PC-9 (cell line): ENCODE data around the gene NANOS3. TPM values are rescaled to one million over a fixed set of nuclear protein-coding genes. Genes with fewer than 3 reads are reported as not detected.

ENCODE experiments used
- BruUV-seq: library from RNA; stranded (reverse); fragments of 400-500 nt; replicated peaks from 2 replicates; lab custom pipeline; 2021; lab: Mats Ljungman, UMichigan
- CTCF ChIA-PET: fragments of 300-600 bp; sonication (Branson Sonifier 250); formaldehyde crosslinking; loops from one replicate; lab custom pipeline; 2022; ENCODE audit warnings: antibody characterized with exemption; lab: Charles Lee
- POLR2A ChIA-PET: fragments of 300-600 bp; sonication (Branson Sonifier 250); formaldehyde crosslinking; loops from one replicate; lab custom pipeline; 2022; ENCODE audit warnings: antibody characterized with exemption; ENCODE audit not compliant: unreplicated experiment; lab: Charles Lee
- DNase-seq, 2 experiments: peaks; one replicate each; pipeline versions ENCODE4 v3.0.0 to v3.0.0-alpha.2; 2015 to 2022; ENCODE audit warnings: mixed read lengths in 1 of 2
- H2AFZ ChIP-seq: fragments of 200-600 bp; sonication (generic); 2 replicates; pipeline ENCODE4 v1.8.1; 2017; ENCODE audit warnings: antibody characterized with exemption
- H3F3A ChIP-seq: fragments of 200-600 bp; sonication (generic); 2 replicates; pipeline ENCODE4 v1.8.1; 2017; ENCODE audit warnings: antibody characterized with exemption, mild to moderate bottlenecking, low read depth; ENCODE audit not compliant: insufficient read depth
- H3K27ac ChIP-seq: fragments of 200-600 bp; sonication (generic); 2 replicates; pipeline ENCODE4 v1.6.1; 2016; ENCODE audit warnings: mixed run types
- H3K27me3 ChIP-seq: fragments of 200-600 bp; sonication (generic); 2 replicates; pipeline ENCODE4 v1.6.1; 2016; ENCODE audit warnings: low read depth, mixed run types; ENCODE audit not compliant: insufficient read depth
- H3K36me3 ChIP-seq: fragments of 200-600 bp; sonication (generic); 2 replicates; pipeline ENCODE4 v1.6.1; 2016; ENCODE audit warnings: low read depth, mixed run types
- H3K4me1 ChIP-seq: fragments of 200-600 bp; sonication (generic); replicated peaks from 2 replicates; pipeline ENCODE4 v1.6.1; 2016; ENCODE audit warnings: mixed run types; ENCODE audit not compliant: insufficient read depth
- H3K4me2 ChIP-seq: fragments of 200-600 bp; sonication (generic); 2 replicates; pipeline ENCODE4 v1.6.1; 2017; ENCODE audit warnings: mixed run types
- H3K4me3 ChIP-seq: fragments of 200-600 bp; sonication (generic); 2 replicates; pipeline ENCODE4 v1.6.1; 2016; ENCODE audit warnings: mixed run types
- H3K79me2 ChIP-seq: fragments of 200-600 bp; sonication (generic); 2 replicates; pipeline ENCODE4 v1.6.1; 2017; ENCODE audit warnings: low read depth, mixed run types
- H3K9me2 ChIP-seq: fragments of 200-600 bp; sonication (generic); 2 replicates; pipeline ENCODE4 v1.8.1; 2017; ENCODE audit warnings: mild to moderate bottlenecking; ENCODE audit not compliant: insufficient read depth
- H3K9me3 ChIP-seq: fragments of 200-600 bp; sonication (generic); 2 replicates; pipeline ENCODE4 v1.8.1; 2016; ENCODE audit warnings: low read depth; ENCODE audit not compliant: insufficient read depth
- H4K20me1 ChIP-seq: fragments of 200-600 bp; sonication (generic); 2 replicates; pipeline ENCODE4 v1.8.1; 2017; ENCODE audit not compliant: insufficient read depth
- CTCF ChIP-seq: fragments of 200-600 bp; sonication (generic); conservative IDR thresholded peaks from 2 replicates; pipeline ENCODE4 v1.6.1; 2017; ENCODE audit warnings: mixed run types, antibody characterized with exemption, mild to moderate bottlenecking, moderate library complexity
- EZH2 ChIP-seq: fragments of 200-600 bp; sonication (generic); IDR thresholded peaks from 2 replicates; pipeline ENCODE4 v1.8.0; 2017; ENCODE audit warnings: antibody characterized with exemption, low read depth
- intact Hi-C: fragments of 100-400 bp; cut with micrococcal nuclease; formaldehyde crosslinking; loops from one replicate; pipeline ENCODE4 v1.10.0; 2022; ENCODE audit not compliant: unreplicated experiment
- total RNA-seq: library from RNA; stranded (reverse); gene quantifications from 2 replicates; pipeline ENCODE4 v1.2.3, GENCODE V29; 2021

The NANOS3 gene
- total RNA-seq, 1 experiment from 2014 or later = 2.1 TPM

DNA sequence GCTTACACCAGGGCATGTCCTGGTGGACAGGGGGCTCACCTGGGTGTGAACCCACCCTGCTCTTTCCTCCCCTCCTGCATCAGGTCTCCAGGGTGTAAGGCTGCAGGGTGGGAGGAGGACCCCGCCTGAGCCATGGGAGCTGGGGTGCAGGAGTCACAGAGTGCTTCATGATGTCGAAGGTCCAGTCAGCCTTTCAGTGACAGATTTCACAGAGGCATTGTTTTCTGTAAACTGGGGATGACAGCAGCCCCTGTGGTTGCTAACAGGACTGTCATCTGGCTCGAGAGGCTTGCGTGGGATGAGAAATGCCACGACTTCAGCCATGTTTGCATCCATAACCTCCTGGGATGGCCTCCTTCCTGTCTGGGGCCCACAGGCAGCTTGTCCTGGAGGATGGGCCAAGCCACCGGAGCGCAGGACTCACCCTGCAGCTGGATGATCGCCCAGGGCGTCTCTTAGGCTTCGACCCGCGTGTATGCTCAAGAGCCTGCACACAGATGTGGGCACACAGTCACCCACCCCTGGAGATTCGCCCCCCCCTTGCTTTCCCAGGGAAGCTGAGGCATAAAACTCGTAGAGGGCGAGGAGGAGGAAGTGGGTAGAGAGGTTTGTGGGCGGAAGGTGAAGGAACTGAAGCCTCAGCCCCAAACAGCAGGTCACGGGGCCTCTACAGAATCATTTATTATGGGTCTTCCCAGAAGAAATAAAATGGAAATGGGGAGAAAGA is 4.9 kb downstream of the NANOS3 start:
- H3K27ac ChIP-seq = no peak overlapping the region
- ChIA-PET CTCF (interaction anchor here (1.1 kb wide), 1 partner anchor 466 kb away, joined by 5 read pairs; no protein-coding TSS in a partner anchor), POLR2A (interaction anchor here (0.6 to 0.8 kb wide), 2 partner anchors 143 to 515 kb away, joined by 3 read pairs; no protein-coding TSS in a partner anchor)
- peaks cover 17% of the 10 kb centered on the region for H3K4me1 ChIP-seq
- BruUV-seq = no TSS peak
- peaks cover 11% of the 10 kb centered on the region for H3F3A ChIP-seq
- intact Hi-C loops = loop anchor here (2.0 to 5.0 kb wide), 3 partner anchors 71 to 525 kb away; partner anchors contain the start of genes ADGRL1 and DCAF15
- no peak overlapping the region for H3K4me3 ChIP-seq
- H3K9me2 ChIP-seq = no peaks in the 10 kb centered on the region
- no peaks in the 10 kb centered on the region for H3K27me3 ChIP-seq
- TF ChIP-seq CTCF = no peak
- no peak for TF ChIP-seq EZH2
- no peak for DNase-seq
- no peak overlapping the region for H2AFZ ChIP-seq
- H3K4me2 ChIP-seq = no peak overlapping the region
- no peaks in the 10 kb centered on the region for H3K79me2 ChIP-seq
- no peaks in the 10 kb centered on the region for H3K9me3 ChIP-seq
- H3K36me3 ChIP-seq = no peaks in the 10 kb centered on the region
- no peaks in the 10 kb centered on the region for H4K20me1 ChIP-seq

DNA sequence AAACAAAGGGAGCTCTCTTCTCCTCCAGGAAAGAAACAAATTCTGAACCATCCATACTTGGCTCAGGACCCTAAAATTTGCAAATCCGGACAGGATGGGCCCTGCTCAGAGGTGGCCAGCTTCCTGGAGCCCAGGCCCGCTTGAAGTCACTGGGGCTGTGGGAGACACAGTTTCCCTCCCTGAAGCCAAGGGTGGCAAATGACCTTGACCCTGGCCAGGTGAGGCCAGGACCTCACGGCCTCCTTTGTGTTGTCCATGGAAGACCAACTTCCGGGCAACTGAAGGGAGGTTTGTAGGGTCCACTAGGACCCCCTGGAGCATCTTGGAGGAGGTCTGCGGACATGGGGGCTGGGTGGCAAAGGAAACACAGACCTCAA is 5.5 kb downstream of the NANOS3 start:
- Histone ChIP-seq H3K27ac (no peak overlapping the region), H3K79me2 (no peaks in the 10 kb centered on the region), H3K4me1 (peaks cover 23% of the 10 kb centered on the region), H3K9me2 (no peaks in the 10 kb centered on the region), H3K27me3 (no peaks in the 10 kb centered on the region), H3K4me3 (no peak overlapping the region), H3F3A (peaks cover 13% of the 10 kb centered on the region), H4K20me1 (no peaks in the 10 kb centered on the region), H3K36me3 (no peaks in the 10 kb centered on the region), H3K4me2 (no peak overlapping the region), H2AFZ (no peak overlapping the region), H3K9me3 (no peaks in the 10 kb centered on the region)
- no peak for DNase-seq
- intact Hi-C loops = loop anchor here (5.0 kb wide), 1 partner anchor 325 kb away; the partner anchor contains the start of gene ADGRL1
- TF ChIP-seq CTCF (no peak), EZH2 (no peak)
- ChIA-PET CTCF (no interaction called here), POLR2A (no interaction called here)
- BruUV-seq = no TSS peak

GRCh38 chr19:13882836-13883235 is 5.9 kb downstream of the NANOS3 start:
- intact Hi-C loops = loop anchor here (5.0 kb wide), 1 partner anchor 324 kb away; the partner anchor contains the start of gene ADGRL1
- H3K4me2 ChIP-seq = no peak overlapping the region
- no peak overlapping the region for H3K27ac ChIP-seq
- no peaks in the 10 kb centered on the region for H3K27me3 ChIP-seq
- no peaks in the 10 kb centered on the region for H3K9me2 ChIP-seq
- H3K36me3 ChIP-seq = no peaks in the 10 kb centered on the region
- no TSS peak for BruUV-seq
- TF ChIP-seq CTCF = no peak
- TF ChIP-seq EZH2 = no peak
- H4K20me1 ChIP-seq = no peaks in the 10 kb centered on the region
- no peak overlapping the region for H2AFZ ChIP-seq
- no peak for DNase-seq
- peaks cover 13% of the 10 kb centered on the region for H3F3A ChIP-seq
- H3K79me2 ChIP-seq = no peaks in the 10 kb centered on the region
- H3K4me1 ChIP-seq = peaks cover 27% of the 10 kb centered on the region
- no peak overlapping the region for H3K4me3 ChIP-seq
- ChIA-PET POLR2A (no interaction called here), CTCF (no interaction called here)
- no peaks in the 10 kb centered on the region for H3K9me3 ChIP-seq
